HepG2 (cell line): ENCODE measurements around the gene CGREF1. TPM values are rescaled to one million over a fixed set of nuclear protein-coding genes. Genes with fewer than 3 reads are reported as not detected.
A peak's percentile ranks its signal among the peaks of the same experiment; 100 is the strongest.

Experiments
- ADNP ChIP-seq: sonication (generic); formaldehyde crosslinking; IDR thresholded peaks from 2 replicates; pipeline ENCODE4 v1.4.0; 2020; ENCODE audit warnings: missing genetic modification reagents
- ATF4 ChIP-seq, 2 experiments: fragments of 450-650 bp in 1 of 2; sonication (generic) in 1 of 2; formaldehyde crosslinking; IDR thresholded peaks; 2 replicates each; pipeline versions ENCODE4 v1.5.0 to v1.8.0; 2020 to 2022; ENCODE audit warnings: mild to moderate bottlenecking in 1 of 2, missing genetic modification reagents in 1 of 2
- HNF1B ChIP-seq: sonication (generic); formaldehyde crosslinking; IDR thresholded peaks from 2 replicates; pipeline ENCODE4 v1.5.1; 2020; ENCODE audit warnings: mild to moderate bottlenecking, moderate library complexity, missing genetic modification reagents
- NFE2L1 ChIP-seq: sonication (generic); formaldehyde crosslinking; IDR thresholded peaks from 2 replicates; pipeline ENCODE4 v1.4.0; 2020; ENCODE audit warnings: missing genetic modification reagents, mild to moderate bottlenecking, borderline replicate concordance
- NFKB2 ChIP-seq: sonication (generic); formaldehyde crosslinking; IDR thresholded peaks from 2 replicates; pipeline ENCODE4 v1.4.0; 2020; ENCODE audit warnings: missing genetic modification reagents, borderline replicate concordance
- NKX3-1 ChIP-seq: sonication (generic); formaldehyde crosslinking; IDR thresholded peaks from 2 replicates; pipeline ENCODE4 v1.5.0; 2020; ENCODE audit warnings: missing genetic modification reagents
- NR2C2 ChIP-seq: sonication (generic); formaldehyde crosslinking; IDR thresholded peaks from 2 replicates; pipeline ENCODE4 v1.4.0; 2020; ENCODE audit warnings: missing genetic modification reagents, mild to moderate bottlenecking, moderate library complexity, borderline replicate concordance
- RAD21 ChIP-seq: fragments of 450-650 bp; formaldehyde crosslinking; IDR thresholded peaks from 2 replicates; pipeline ENCODE4 v1.5.0; 2020; ENCODE audit warnings: mild to moderate bottlenecking
- RXRA ChIP-seq: sonication (generic); formaldehyde crosslinking; IDR thresholded peaks from 2 replicates; pipeline ENCODE4 v1.5.1; 2020; ENCODE audit warnings: missing genetic modification reagents
- RXRB ChIP-seq: IDR thresholded peaks from 2 replicates; pipeline ENCODE4 v1.6.1; 2016; ENCODE audit warnings: borderline replicate concordance, missing genetic modification reagents, missing compliant biosample characterization
- TBX3 ChIP-seq: fragments of 450-650 bp; IDR thresholded peaks from 2 replicates; pipeline ENCODE4 v1.6.1; 2017; ENCODE audit warnings: antibody characterized with exemption, mild to moderate bottlenecking, inconsistent platforms, borderline replicate concordance
- TCF12 ChIP-seq, 2 experiments: fragments of 450-650 bp in 1 of 2; sonication (generic) in 1 of 2; formaldehyde crosslinking in 1 of 2; IDR thresholded peaks; 2 replicates each; pipeline versions ENCODE4 v1.6.1 to v1.8.0; 2017 to 2022; ENCODE audit warnings: antibody characterized with exemption in 1 of 2, mild to moderate bottlenecking in 1 of 2, missing genetic modification reagents in 1 of 2, moderate library complexity in 1 of 2
- ZFP36L1 ChIP-seq: sonication (generic); formaldehyde crosslinking; IDR thresholded peaks from 2 replicates; pipeline ENCODE4 v1.8.0; 2022; ENCODE audit warnings: mild to moderate bottlenecking, missing genetic modification reagents, moderate library complexity
- ZFP90 ChIP-seq: sonication (generic); formaldehyde crosslinking; IDR thresholded peaks from 2 replicates; pipeline ENCODE4 v1.8.0; 2022; ENCODE audit warnings: missing genetic modification reagents, mild to moderate bottlenecking, inconsistent platforms, borderline replicate concordance
- ZHX2 ChIP-seq, 2 experiments: sonication (generic) in 1 of 2; formaldehyde crosslinking in 1 of 2; IDR thresholded peaks; 2 replicates each; pipeline versions ENCODE4 v1.6.1 to v1.9.0; 2014 to 2022; ENCODE audit warnings: antibody characterized with exemption in 1 of 2, borderline replicate concordance in 1 of 2, inconsistent platforms in 1 of 2, low read depth in 1 of 2, missing genetic modification reagents in 1 of 2
- ZNF230 ChIP-seq: sonication (generic); formaldehyde crosslinking; IDR thresholded peaks from 2 replicates; pipeline ENCODE4 v1.4.0; 2020; ENCODE audit warnings: mild to moderate bottlenecking, missing genetic modification reagents
- ZNF841 ChIP-seq: sonication (generic); formaldehyde crosslinking; IDR thresholded peaks from 2 replicates; pipeline ENCODE4 v1.8.1; 2023; ENCODE audit warnings: missing genetic modification reagents, borderline replicate concordance
- polyA plus RNA-seq, 8 experiments: library from polyadenylated mRNA; depleted of rRNA in 3 of 8; stranded (reverse) in 7 of 8; unstranded in 1 of 8; fragments of >200 nt; fragmentation: Illumina TruSeq in 4 of 8; extraction: Trizol in 4 of 8; gene quantifications; 2 replicates each; pipeline versions ENCODE4 v1.2.1 to v1.2.3, GENCODE V29; 2011 to 2016; ENCODE audit warnings: low read depth in 4 of 8, missing spikeins in 1 of 8, mixed read lengths in 1 of 8; ENCODE audit not compliant: insufficient read depth in 1 of 8
- total RNA-seq, 5 experiments: library from RNA; depleted of rRNA; stranded (reverse); fragments of >200 nt; fragmentation: Illumina TruSeq; extraction: Trizol; gene quantifications; 2 replicates each; pipeline ENCODE4 v1.2.3, GENCODE V29; 2016; ENCODE audit warnings: low read depth in 1 of 5

The CGREF1 gene
- total and polyA plus RNA-seq, 2 of the 13 experiments (the other 11 are each of a cell fraction or from before 2014, with no cell fraction given) = 13.9 to 23.4 TPM

- TF ChIP-seq HNF1B (CRISPR knock-in tag) (peak; percentile 56; the same call in 1 of the 2 replicates), ZFP36L1 (CRISPR knock-in tag) (no peak), NKX3-1 (CRISPR knock-in tag) (no peak), ZFP90 (peak; percentile 10; the same call in 1 of the 2 replicates), ZNF841 (CRISPR knock-in tag) (no peak), TBX3 (0 out of 2 replicates have a peak, but pooled peaks have one; percentile 38), NFE2L1 (no peak), ADNP (CRISPR knock-in tag) (no peak), NFKB2 (peak; percentile 79; the same call in 1 of the 2 replicates), ATF4 (CRISPR knock-in tag; IDR thresholded peaks at IDR 0.05) (0 out of 4 replicates have a peak, but pooled peaks of 1 of the 2 experiments have one; percentile 19), ZHX2 (IDR thresholded peaks at IDR 0.05; ENCODE audit: low read depth) (0 out of 2 replicates have a peak, but pooled peaks have one; percentile 6), ZHX2 (CRISPR knock-in tag; IDR thresholded peaks at IDR 0.05; ENCODE audit: borderline replicate concordance) (no peak), TCF12 (IDR thresholded peaks at IDR 0.05) (no peak), TCF12 (CRISPR knock-in tag; IDR thresholded peaks at IDR 0.05) (0 out of 2 replicates have a peak, but pooled peaks have one; percentile 67), RXRA (peak; percentile 46), ZNF230 (CRISPR knock-in tag) (peak; percentile 85), NR2C2 (CRISPR knock-in tag) (peak; percentile 32), RAD21 (CRISPR knock-in tag) (0 out of 2 replicates have a peak, but pooled peaks have one; percentile 45), RXRB (CRISPR knock-in tag) (no peak; the same call in 1 of the 2 replicates)
Observed at GRCh38 chr2:27123302-27124150, 4.6 kb upstream of the CGREF1 start, which contains the start of gene ABHD1 (continued).
